ENCODE measurements around the gene SPDYE1.

DNA sequence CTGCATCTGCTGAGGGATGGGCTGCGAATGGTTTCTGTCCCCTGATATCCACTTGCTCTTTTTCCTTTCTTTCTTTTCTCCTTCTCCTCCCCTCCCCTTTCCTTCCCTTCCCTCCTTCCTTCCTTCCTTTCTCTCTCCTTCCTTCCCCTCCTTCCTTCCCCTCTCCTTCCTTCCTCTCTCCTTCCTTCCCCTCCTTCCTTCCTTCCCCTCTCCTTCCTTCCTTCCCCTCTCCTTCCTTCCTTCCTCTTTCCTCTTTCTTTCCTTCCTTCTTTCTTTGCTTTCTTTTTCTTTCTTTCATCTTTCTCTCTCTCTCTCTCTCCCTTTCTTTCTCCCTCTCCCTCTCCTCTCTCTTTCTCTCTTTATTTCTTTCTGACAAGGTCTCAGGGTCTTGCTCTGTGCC, 20.2 kb upstream of the SPDYE1 start:
- TF ChIP-seq, protein P1, sequence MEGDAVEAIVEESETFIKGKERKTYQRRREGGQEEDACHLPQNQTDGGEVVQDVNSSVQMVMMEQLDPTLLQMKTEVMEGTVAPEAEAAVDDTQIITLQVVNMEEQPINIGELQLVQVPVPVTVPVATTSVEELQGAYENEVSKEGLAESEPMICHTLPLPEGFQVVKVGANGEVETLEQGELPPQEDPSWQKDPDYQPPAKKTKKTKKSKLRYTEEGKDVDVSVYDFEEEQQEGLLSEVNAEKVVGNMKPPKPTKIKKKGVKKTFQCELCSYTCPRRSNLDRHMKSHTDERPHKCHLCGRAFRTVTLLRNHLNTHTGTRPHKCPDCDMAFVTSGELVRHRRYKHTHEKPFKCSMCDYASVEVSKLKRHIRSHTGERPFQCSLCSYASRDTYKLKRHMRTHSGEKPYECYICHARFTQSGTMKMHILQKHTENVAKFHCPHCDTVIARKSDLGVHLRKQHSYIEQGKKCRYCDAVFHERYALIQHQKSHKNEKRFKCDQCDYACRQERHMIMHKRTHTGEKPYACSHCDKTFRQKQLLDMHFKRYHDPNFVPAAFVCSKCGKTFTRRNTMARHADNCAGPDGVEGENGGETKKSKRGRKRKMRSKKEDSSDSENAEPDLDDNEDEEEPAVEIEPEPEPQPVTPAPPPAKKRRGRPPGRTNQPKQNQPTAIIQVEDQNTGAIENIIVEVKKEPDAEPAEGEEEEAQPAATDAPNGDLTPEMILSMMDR (IDR thresholded peaks at IDR 0.05), result no peak
- no peak for TF ChIP-seq POLR2A (IDR thresholded peaks at IDR 0.05)

Measured in uterus (tissue), 2 donors.